ENCODE results near the gene DNM3.
"Not testable (repeated sequence)": the region's sequence is repeated elsewhere in the genome, so short reads cannot be mapped to it uniquely, and the experiment has no call there.

DNM3 gene

DNA sequence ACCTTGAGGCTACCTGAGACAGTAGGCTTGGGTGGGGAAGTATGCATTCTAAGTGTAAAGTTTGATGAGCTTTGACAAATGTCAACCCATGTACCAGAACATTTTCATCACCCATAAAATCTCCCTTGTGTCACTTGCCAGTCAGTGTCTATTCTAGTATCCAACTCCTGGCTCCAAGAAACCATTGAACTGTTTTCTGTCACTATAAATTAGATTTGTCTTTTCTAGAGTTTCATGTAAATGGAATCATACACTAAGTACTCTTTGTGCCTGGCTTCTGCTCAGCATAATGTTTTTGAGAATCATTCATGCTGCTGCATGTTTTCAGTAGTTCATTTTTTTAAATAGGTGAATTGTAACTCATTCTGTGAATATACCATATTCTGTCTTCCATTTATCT, 165.4 kb downstream of the DNM3 start:
- Mint-ChIP-seq H3K27me3 (no peaks in the 10 kb centered on the region), H3K27ac (no peak overlapping the region), H3K4me1 (ENCODE audit: low read depth) (no peaks in the 10 kb centered on the region), H3K36me3 (ENCODE audit: low read depth) (no peaks in the 10 kb centered on the region), H3K4me3 (no peak overlapping the region), H3K9me3 (peaks cover under 1% of the 10 kb centered on the region)

- Mint-ChIP-seq H3K4me3 (no peak overlapping the region), H3K27me3 (peaks cover 26% of the 10 kb centered on the region), H3K4me1 (ENCODE audit: low read depth) (no peaks in the 10 kb centered on the region), H3K36me3 (ENCODE audit: low read depth) (no peaks in the 10 kb centered on the region), H3K9me3 (no peaks in the 10 kb centered on the region), H3K27ac (no peak overlapping the region)
Observed at GRCh38 chr1:172018727-172019311, 177.5 kb downstream of the DNM3 start.

GRCh38 chr1:172019976-172020375, 178.7 kb downstream of the DNM3 start:
- Mint-ChIP-seq H3K4me1 (ENCODE audit: low read depth) (no peaks in the 10 kb centered on the region), H3K9me3 (no peaks in the 10 kb centered on the region), H3K27ac (no peak overlapping the region), H3K4me3 (no peak overlapping the region), H3K27me3 (peaks cover 26% of the 10 kb centered on the region), H3K36me3 (ENCODE audit: low read depth) (no peaks in the 10 kb centered on the region)

DNA sequence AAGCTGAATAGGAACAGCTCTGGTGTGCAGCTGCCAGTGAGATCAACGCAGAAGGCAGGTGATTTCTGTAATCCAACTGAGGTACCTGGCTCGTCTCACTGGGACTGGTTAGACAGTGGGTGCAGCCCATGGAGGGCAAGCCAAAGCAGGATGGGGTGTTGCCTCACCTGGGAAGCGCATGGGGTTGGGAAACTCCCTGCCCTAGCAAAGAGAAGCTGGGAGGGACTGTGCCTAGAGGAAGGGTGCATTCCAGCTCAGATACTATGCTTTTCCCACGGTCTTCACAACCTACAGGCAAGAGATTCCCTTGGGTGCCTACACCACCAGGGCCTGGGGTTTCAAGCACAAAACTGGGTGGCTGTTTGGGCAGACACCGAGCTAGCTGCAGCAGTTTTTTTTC, 183.2 kb downstream of the DNM3 start:
- H3K27me3 Mint-ChIP-seq: peaks cover 27% of the 10 kb centered on the region
- no peak overlapping the region for H3K4me3 Mint-ChIP-seq
- H3K27ac Mint-ChIP-seq: no peak overlapping the region
- H3K36me3 Mint-ChIP-seq (ENCODE audit: low read depth): no peaks in the 10 kb centered on the region
- no peaks in the 10 kb centered on the region for H3K4me1 Mint-ChIP-seq (ENCODE audit: low read depth)
- no peaks in the 10 kb centered on the region for H3K9me3 Mint-ChIP-seq

- H3K4me3 Mint-ChIP-seq; H3K36me3 Mint-ChIP-seq (ENCODE audit: low read depth); H3K9me3 Mint-ChIP-seq; H3K4me1 Mint-ChIP-seq (ENCODE audit: low read depth); H3K27ac Mint-ChIP-seq: not testable (repeated sequence)
- peaks cover 22% of the 10 kb centered on the region for H3K27me3 Mint-ChIP-seq
Observed at GRCh38 chr1:172024944-172025738, 183.8 kb downstream of the DNM3 start.

- Mint-ChIP-seq H3K4me3 (no peak overlapping the region), H3K27ac (no peak overlapping the region), H3K36me3 (ENCODE audit: low read depth) (peaks cover 4% of the 10 kb centered on the region), H3K9me3 (no peaks in the 10 kb centered on the region), H3K27me3 (no peaks in the 10 kb centered on the region), H3K4me1 (ENCODE audit: low read depth) (peaks cover 7% of the 10 kb centered on the region)
Observed at GRCh38 chr1:172040466-172040865, 199.2 kb downstream of the DNM3 start.

- H3K36me3 Mint-ChIP-seq (ENCODE audit: low read depth): peaks cover 4% of the 10 kb centered on the region
- H3K27me3 Mint-ChIP-seq: no peaks in the 10 kb centered on the region
- no peak overlapping the region for H3K27ac Mint-ChIP-seq
- H3K9me3 Mint-ChIP-seq: no peaks in the 10 kb centered on the region
- H3K4me1 Mint-ChIP-seq (ENCODE audit: low read depth): peaks cover 7% of the 10 kb centered on the region
- H3K4me3 Mint-ChIP-seq: no peak overlapping the region
Observed at GRCh38 chr1:172041102-172041501, 199.8 kb downstream of the DNM3 start.

- peaks cover 4% of the 10 kb centered on the region for H3K36me3 Mint-ChIP-seq (ENCODE audit: low read depth)
- H3K4me1 Mint-ChIP-seq (ENCODE audit: low read depth): peaks cover 7% of the 10 kb centered on the region
- H3K27ac Mint-ChIP-seq: no peak overlapping the region
- H3K4me3 Mint-ChIP-seq: no peak overlapping the region
- no peaks in the 10 kb centered on the region for H3K9me3 Mint-ChIP-seq
- no peaks in the 10 kb centered on the region for H3K27me3 Mint-ChIP-seq
Observed at GRCh38 chr1:172041742-172042141, 200.4 kb downstream of the DNM3 start.

DNA sequence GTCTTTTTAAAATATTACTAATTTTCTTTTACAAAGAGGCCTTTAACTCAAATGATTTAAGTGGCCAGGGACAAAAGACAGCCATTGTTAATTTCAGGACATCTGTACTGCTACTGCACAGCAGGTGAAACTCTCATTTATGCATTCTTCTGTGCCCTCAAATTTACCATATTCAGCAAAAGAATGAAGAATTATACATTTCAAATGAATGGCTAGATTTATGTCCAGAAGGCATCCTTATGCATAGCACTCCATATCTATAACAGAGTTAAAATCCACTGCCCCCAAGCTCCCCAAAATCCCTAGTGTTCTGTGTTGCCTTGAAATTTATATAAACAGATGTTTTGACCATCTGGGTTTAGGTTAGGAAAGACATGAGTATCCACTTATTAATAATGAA, 202.6 kb downstream of the DNM3 start:
- H3K27ac Mint-ChIP-seq: no peak overlapping the region
- H3K4me1 Mint-ChIP-seq (ENCODE audit: low read depth): peaks cover 7% of the 10 kb centered on the region
- no peak overlapping the region for H3K4me3 Mint-ChIP-seq
- H3K27me3 Mint-ChIP-seq: no peaks in the 10 kb centered on the region
- peaks cover 4% of the 10 kb centered on the region for H3K36me3 Mint-ChIP-seq (ENCODE audit: low read depth)
- no peaks in the 10 kb centered on the region for H3K9me3 Mint-ChIP-seq

DNA sequence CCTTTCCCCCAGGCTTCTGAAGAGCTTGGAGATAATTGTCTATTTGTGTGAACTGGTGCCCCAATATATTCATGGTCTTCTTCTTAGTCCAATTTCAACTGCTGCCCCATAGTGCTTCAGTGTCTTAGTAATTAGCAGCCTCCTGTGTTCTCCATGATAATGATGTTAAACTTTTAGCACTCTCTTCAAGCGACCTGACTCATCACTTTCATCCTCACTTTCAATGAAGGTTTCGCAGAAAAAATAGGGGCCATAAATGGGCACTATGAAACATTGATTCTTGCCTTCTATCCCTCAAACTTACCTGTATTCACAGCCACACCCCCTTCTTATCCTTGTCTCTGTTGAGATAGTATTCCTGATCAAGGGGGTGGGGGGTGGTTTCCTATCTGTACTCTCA, 210.6 kb downstream of the DNM3 start:
- Mint-ChIP-seq H3K36me3 (ENCODE audit: low read depth) (no peaks in the 10 kb centered on the region), H3K9me3 (no peaks in the 10 kb centered on the region), H3K4me1 (ENCODE audit: low read depth) (no peaks in the 10 kb centered on the region), H3K27ac (no peak overlapping the region), H3K27me3 (no peaks in the 10 kb centered on the region), H3K4me3 (no peak overlapping the region)

DNA sequence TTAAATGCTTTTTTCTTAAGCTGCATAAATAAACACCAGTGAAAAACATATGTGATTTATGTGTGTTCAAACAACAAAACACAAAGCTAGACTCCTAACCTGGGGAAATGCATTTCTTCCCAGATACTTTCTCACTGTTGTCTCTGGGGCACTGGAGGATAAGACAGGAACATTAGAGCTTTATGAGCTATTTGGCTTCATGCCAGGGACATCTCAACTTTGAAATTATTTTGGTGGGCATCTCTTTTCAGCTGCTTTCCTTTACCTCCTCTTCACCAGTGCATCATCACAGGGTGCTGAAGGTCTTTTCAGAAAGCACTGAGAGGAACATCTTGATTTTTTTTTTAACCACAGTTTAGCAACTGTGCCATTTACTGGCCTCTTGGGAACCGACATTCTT, 212.9 kb downstream of the DNM3 start:
- Mint-ChIP-seq H3K9me3 (no peaks in the 10 kb centered on the region), H3K36me3 (ENCODE audit: low read depth) (no peaks in the 10 kb centered on the region), H3K4me1 (ENCODE audit: low read depth) (no peaks in the 10 kb centered on the region), H3K27ac (no peak overlapping the region), H3K4me3 (no peak overlapping the region), H3K27me3 (no peaks in the 10 kb centered on the region)

- not testable (repeated sequence) for H3K9me3 Mint-ChIP-seq; H3K36me3 Mint-ChIP-seq (ENCODE audit: low read depth); H3K4me1 Mint-ChIP-seq (ENCODE audit: low read depth); H3K4me3 Mint-ChIP-seq; H3K27ac Mint-ChIP-seq; H3K27me3 Mint-ChIP-seq
Observed at GRCh38 chr1:172055816-172056419, 214.6 kb downstream of the DNM3 start.

- H3K27ac Mint-ChIP-seq: no peak overlapping the region
- no peak overlapping the region for H3K4me3 Mint-ChIP-seq
Observed at GRCh38 chr1:172068334-172068733, 227.0 kb downstream of the DNM3 start.

DNA sequence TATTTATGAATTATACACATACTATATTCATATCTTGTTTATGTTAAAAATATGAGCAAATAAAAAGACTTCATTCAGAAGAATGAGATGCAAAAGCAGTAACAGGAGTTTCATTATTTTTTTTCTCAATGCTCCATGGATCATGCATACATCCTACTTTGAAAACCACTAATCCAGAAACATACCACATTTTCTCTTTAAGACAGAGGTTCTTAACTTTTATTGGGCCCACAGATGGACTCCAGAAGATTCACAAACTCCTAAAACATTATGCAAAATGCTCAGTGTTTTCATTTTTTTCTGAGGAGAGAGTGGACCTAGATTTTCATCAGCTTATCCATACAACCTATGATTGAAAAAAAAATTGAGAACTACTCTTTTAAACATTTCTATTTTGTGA, 227.8 kb downstream of the DNM3 start:
- H3K36me3 Mint-ChIP-seq (ENCODE audit: low read depth): no peaks in the 10 kb centered on the region
- no peaks in the 10 kb centered on the region for H3K4me1 Mint-ChIP-seq (ENCODE audit: low read depth)
- no peak overlapping the region for H3K27ac Mint-ChIP-seq
- H3K4me3 Mint-ChIP-seq: no peak overlapping the region
- no peaks in the 10 kb centered on the region for H3K9me3 Mint-ChIP-seq
- no peaks in the 10 kb centered on the region for H3K27me3 Mint-ChIP-seq

More at GRCh38 chr1:172068334-172068733, 227.0 kb downstream of the DNM3 start:
- Mint-ChIP-seq H3K4me1 (ENCODE audit: low read depth) (no peaks in the 10 kb centered on the region), H3K9me3 (no peaks in the 10 kb centered on the region), H3K27me3 (no peaks in the 10 kb centered on the region), H3K36me3 (ENCODE audit: low read depth) (no peaks in the 10 kb centered on the region)

GRCh38 chr1:172069534-172069933, 228.2 kb downstream of the DNM3 start:
- no peak overlapping the region for H3K27ac Mint-ChIP-seq
- H3K36me3 Mint-ChIP-seq (ENCODE audit: low read depth): no peaks in the 10 kb centered on the region
- no peaks in the 10 kb centered on the region for H3K4me1 Mint-ChIP-seq (ENCODE audit: low read depth)
- H3K27me3 Mint-ChIP-seq: no peaks in the 10 kb centered on the region
- H3K4me3 Mint-ChIP-seq: no peak overlapping the region
- no peaks in the 10 kb centered on the region for H3K9me3 Mint-ChIP-seq
